GM21423 (cell line): ENCODE measurements around the gene PAQR5.
"Not testable (repeated sequence)": the region's sequence is repeated elsewhere in the genome, so short reads cannot be mapped to it uniquely, and the experiment has no call there.

Experiments used
- ATAC-seq: cut with Tn5 transposase; IDR thresholded peaks from one replicate; pipeline ENCODE4 v1.9.1; 2021; ENCODE audit warnings: mild to moderate bottlenecking, moderate library complexity; ENCODE audit not compliant: unreplicated experiment

PAQR5 gene

DNA sequence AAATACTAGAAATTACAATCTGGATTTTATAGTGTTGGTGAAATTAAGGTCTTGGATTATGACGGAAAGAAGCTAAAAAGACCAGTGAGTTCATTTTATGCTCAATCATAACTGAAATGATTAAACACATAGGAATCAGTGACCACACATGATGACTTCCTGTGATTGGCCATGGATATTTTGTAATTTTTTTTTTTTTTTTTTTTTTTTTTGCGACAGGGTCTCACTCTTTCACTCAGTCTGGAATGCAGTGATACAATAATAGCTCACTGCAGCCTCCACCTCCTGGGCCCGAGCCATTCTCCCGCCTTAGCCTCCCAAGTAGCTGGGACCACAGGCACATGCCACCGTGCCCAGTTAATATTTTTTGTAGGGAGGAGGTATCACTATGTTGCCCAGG, 47.4 kb downstream of the PAQR5 start:
- ATAC-seq = no peak

DNA sequence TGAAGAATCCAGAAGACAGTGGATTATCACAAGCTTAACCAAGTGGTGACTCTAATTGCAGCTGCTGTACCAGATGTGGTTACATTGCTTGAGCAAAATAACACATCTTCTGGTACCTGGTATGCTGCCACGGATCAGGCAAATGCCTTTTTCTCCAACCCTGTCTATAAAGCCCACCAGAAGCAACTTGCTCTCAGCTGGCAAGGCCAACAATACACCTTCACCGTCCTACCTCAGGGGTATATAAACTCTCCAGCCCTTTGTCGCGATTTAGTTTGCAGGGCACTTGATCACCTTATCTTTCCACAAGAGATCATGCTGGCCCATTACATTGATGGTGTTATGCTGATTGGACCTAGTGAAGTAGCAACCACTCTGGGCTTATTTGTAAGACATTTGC, 52.6 kb downstream of the PAQR5 start:
- no peak for ATAC-seq

DNA sequence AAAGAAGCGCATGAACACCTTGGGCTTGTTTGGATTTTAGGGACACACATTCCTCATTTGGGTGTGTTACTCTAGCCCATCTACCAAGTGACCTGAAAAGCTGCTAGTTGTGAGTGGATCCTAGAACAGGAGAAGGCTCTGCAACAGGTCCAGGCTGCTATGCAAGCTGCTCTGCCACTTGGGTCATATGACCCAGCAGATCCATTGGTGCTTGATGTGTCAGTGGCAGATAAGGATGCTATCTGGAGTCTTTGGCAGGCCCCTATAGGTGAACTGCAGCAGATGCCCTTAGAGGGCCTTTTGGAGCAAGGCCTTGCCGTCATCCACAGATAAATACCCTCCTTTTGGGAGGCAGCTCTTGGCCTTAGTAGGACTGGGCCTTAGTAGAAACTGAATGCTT, 53.2 kb downstream of the PAQR5 start:
- ATAC-seq = no peak

DNA sequence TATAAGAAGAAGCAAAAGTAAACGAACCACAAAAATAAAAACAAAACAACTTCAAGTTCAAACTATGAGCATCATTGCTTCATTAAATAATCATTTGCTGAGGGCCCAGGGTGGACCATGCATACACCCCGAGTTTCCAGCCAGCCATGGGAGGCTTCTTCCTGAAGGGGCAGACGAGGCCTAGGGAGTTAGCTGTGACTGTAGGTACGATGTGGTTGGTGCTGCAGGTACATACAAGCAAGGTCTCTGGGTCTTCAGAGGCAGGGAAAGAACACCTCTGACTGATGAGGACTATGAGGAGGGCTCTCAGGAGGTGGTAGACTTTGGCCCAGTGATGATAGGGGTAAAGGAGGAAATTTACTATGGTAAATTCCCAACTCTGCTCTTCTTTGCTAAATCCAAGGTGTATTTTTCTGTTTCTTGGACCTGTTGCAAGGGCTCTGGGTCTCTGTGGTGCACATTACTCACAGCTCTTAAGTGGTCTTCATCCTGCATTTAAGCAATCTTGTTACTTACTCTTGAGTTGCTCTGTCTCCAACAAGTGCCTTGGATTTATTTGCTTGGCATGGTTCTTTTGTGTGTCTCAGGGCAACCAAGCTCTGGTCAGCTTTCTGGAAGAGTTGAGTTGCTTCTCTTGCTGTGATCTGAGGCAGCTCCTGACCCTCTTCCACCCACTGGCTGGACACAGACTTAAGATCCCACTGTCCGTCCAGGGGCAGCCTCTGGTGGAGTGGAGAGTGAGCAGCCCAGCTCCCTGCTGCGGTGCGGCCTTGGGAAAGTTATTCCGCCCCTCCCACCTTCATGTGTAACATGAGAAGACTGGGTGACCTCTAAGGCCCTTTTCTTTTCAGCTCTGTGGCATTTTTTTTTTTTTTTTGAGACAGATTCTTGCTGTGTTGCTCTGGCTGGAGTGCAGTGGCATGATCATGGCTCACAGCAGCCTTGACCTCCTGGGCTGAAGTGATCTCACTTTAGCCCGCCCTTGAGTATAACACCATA, 59.4 kb downstream of the PAQR5 start:
- no peak for ATAC-seq

DNA sequence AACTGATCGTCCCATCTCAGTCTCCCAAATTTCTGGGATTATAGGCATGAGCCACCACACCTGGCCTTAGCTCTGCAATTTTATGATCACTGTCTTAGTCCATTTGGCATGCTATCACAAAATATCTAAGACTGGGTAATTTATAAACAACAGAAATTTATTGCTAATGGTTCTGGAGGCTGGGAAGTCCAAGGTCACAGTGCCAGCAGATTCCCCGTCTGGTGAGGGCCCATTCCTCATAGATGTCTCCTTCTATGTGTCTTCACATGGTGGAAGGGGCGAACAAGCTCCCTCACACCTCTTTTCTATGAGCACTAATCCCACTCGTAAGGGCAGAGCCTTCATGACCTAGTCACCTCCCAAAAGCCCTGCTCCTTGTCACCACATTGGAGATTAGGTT, 60.1 kb downstream of the PAQR5 start:
- no peak for ATAC-seq

DNA sequence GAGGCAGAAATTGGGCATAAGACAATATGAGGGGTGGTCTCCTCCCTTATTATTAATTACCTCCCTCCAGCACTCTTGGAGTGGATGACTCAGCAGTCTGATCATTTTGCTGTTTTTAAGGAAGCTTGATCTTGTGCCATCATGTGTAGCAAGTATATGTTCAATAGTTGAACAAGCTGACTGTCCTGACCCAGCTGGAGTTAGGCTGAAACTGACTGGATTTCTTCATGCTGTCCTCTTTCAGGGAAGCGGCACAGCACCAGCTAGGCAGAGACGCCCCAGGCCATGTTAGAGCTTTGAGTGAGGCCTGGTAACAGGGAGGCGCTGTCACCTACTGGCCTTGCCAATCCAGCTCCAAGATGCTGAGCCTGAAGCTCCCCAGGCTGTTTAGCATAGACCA, 61.0 kb downstream of the PAQR5 start:
- ATAC-seq = no peak

DNA sequence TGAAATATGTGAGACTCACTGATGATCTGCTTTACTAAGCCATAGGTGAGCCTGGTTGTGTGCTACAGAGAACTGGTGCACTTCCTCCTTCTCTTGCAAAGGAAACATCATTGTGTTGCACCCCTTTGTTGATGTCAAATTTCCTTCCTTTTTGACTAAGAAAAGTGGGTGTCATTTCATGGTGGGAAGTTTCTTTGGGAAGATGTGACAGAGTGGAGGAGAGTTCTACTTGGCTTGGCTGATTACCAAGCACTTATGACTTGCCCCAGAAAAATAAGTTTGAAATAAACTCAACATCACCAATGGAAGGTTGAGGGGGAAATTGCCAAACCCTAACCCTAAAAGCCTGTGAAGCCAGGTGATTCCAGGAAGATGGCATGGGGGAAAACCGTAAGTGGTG, 61.9 kb downstream of the PAQR5 start:
- ATAC-seq = no peak

DNA sequence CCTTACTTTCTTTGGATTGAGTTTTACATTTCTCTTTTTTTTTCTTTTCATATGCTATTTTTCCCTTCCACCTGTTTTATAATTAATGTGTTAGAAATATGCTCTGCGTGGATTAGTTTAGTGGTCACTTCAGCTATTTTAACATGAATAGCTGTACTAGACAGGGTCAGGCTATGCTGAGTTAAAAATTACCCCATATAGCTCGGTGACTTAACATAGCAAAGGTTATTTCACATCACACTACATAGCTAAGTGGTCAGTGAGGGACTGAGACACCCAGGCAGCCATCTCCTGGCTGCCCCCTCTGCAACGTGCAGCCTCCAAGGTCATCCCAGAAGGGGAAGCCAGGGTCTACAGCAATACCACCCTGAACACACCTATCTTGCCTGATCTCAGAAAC, 68.5 kb downstream of the PAQR5 start:
- no peak for ATAC-seq

DNA sequence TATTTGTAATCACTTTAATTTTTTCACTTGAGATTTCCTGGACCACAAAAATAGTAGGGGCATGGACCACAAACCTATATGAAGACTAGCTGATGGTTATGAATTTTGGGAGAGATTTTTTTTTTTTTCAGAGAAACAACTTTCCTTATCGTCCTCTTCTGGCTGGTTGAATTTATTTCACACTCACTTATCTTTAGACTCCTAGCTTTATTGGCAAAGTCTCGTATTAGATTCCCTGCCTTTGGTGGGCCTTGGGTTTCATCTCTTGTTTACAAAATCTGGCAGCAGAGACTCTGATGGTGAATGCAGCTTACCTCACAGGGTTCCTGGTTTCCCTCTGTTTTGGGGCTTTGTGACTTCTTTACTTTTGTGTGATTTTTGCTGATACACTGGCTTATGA, 70.9 kb downstream of the PAQR5 start:
- ATAC-seq = no peak

DNA sequence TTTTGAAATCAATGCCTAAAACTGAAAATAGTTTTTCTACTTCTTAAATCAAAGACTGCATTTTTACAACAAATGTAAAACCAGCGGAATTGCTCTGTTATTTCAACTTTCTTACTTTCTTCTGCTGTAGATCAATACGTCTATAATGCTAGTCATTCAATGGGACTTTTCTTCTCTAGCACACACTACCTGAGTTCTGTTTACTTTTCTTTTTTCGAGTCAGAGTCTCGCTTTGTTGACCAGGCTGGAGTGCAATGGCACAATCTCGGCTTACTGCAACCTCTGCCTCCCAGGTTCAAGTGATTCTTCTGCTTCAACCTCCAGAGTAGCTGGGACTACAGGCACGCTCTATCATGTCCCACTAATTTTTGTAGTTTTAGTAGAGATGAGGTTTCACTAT, 74.7 kb downstream of the PAQR5 start:
- no peak for ATAC-seq

DNA sequence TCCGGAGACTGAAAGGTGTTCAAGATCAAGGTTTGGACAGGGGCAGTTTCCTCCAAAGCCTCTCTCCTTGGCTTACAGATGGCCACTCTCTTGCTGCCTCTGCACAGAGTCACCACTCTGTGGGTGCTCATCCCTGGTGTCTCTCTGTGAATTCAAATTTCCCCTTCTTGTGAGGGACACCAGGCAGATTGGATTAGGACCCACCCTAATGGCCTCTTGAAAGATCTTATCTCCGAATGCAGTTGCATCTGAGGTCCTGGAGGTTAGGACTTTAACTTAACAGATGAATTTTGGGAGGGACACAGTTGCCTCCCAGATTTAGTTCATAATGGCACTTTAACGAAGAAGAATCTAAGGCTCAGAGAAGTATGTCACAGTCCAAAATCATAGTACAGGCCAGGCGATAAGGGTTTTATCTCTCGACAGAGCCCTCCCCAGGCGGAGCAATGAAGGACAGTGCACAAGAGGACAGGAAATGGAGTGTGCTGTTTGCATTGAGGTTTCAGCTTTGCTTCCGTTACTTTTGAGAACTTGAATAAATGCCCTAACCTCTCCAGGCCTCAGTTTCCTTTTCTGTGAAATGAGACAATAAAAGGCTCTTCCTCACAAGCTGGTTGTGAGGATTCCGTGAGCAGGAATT, 76.6 kb downstream of the PAQR5 start:
- no peak for ATAC-seq

DNA sequence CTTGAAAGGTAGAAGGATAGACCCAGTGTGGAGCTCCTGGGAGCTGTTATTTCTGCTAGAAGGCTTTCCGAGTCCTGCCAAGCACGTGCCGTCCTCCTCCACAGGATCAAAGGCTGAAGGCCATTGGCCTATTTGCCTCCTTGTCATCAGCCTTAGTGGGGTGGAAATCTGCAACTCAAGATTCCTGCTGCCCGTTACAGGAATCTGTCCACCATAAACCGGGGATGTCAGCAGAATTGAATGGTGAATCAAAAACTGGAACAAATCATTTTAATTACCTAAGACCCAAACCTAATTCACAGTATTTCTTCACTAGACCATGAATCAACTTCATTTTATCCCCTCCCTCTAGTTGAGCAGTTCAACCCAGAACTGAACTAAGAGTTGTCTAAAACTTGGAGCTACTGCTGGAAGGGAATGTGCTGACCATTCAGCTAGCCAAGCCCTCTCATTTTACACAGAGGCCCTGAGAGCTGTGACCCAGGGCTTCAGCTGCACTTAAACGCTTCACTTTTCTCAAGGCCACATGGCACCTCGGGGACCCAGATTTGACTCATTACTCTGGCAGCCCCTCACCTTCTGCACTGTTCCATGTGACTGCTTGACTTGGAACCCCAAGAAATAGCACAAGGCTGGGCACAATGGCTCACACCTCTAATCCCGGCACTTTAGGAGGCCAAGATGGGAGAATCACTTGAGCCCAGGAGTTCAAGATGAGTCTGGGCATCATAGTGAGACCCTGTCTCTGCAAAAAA, 78.7 kb downstream of the PAQR5 start:
- no peak for ATAC-seq

DNA sequence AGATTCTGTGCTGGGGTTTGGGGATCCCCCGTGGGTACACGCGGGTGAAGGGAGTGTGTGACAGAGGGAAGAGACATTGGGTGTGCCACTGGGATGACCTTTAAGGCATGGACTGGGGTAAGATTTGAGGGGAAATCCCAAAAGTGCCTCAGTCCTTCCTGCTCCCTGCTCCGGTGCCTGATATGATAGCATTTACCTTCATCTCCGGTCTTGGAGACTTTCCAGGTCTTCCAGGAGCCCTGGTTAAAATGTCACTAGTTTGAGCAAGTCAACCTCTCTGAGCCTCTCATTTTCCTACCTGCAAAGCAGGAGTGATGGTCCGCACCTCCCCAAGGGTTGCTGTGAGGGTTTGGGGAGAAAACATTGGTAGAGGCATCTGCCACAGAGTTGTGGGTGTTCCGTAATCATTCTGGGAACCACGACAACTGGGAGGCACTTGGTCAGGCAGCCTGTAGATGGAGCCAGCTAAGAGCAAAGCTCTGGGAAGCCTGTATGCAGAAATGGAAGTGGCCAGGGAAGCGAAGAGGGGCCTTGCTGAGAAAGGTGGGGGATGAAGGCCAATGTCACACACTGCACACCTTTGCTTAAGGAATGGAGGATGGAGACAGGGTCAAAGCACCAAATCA, 81.5 kb downstream of the PAQR5 start:
- ATAC-seq = no peak

DNA sequence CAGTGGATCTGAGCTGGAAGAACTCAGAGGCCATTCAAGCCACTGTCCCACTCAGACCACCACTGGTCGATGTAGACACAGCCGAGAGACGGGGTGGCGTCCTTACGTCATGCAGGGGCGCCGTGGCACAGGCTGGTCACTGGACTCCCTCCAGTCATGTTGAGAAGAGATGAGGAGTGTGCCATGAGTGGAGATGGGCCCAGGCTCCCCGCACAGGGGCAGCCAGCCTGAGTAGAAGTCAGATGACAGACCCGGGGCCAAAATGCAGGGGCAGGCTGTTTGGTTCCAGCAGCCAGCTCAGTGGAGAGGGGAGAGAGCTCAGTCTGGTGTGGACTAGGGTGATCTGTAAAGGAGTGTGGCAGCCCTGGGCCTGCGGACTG, 82.0 kb downstream of the PAQR5 start:
- ATAC-seq = no peak

DNA sequence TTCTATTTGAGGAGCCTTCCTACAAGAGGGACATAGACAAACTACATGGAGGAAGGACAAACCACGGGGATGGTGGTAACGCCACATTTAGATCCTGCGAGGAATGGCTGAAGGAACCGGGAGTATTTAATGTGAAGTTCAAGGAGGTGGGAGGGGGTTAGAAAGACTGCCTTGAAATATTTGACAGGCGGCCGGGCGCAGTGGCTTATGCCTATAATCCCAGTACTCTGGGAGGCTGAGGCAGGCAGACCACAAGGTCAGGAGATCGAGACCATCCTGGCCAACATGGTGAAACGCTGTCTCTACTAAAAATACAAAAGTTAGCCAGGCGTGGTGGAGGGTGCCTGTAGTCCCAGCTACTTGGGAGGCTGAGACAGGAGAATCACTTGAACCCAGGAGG, 83.5 kb downstream of the PAQR5 start:
- not testable (repeated sequence) for ATAC-seq

DNA sequence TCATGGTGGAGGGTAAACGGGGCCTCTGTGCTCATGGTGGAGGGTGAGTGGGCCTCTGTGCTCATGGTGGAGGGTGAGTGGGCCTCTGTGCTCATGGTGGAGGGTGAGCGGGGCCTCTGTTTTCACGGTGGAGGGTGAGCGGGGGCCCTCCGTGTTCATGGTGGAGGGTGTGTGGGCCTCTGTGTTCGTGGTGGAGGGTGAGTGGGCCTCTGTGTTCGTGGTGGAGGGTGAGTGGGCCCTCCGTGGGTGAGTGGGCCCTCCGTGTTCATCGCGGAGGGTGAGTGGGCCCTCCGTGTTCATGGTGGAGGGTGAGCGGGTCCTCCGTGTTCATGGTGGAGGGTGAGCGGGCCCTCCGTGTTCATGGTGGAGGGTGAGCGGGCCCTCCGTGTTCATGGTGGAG, 85.4 kb downstream of the PAQR5 start:
- ATAC-seq = not testable (repeated sequence)

DNA sequence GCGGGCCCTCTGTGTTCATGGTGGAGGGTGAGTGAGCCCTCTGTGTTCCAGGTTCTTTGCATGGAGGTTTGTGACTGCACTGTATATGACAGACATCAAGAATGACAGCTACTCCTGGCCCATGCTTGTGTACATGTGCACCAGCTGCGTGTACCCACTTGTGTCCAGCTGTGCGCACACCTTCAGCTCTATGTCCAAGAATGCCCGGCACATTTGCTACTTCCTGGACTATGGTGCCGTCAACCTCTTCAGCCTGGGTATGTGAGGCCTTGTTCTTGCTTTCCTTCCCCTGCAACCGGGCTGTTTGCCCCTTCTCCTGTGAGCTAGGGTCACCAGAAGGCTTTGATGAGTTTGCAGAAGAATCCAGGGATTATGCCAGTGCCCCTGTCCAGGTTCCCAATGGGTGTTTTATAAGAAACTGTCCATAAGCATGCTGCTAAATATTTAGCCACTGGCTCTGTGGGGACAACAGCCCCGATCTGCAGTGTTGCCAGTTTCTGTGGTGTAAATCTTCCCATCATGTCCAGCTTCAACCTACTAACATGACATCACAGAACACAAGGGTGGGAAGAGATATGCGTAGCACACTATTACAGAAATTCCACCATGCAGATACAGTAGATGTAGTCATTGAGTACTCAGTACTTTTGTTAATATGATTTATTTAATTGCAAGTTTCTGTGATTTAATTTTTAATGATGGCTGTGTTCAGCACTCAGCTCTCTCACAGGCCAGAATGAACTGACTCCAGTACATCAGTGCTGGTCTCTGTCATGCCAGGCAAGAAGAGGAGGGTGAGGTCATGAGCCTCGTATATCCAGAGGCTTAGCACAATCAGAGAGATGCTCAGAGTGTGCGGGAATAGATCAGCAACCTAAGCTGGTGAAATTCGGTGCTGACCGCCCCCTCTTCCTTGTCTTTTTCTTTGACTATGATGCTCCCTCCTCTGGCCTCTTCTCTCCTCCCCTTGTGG, 86.2 kb downstream of the PAQR5 start:
- ATAC-seq = no peak

DNA sequence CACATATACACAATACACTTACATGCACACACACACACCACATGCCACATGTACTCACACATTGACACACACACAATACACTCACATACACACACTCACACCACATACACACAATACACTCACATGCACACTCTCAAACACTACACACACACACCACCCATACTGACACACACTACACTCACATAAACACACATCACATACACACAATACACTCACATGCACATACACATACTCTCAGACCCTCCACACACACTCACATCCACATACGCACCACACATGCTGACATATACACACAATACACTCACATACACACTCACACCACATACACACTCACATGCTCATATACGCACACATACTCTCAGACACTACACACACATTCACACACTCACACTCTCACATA, 87.1 kb downstream of the PAQR5 start:
- ATAC-seq = no peak

DNA sequence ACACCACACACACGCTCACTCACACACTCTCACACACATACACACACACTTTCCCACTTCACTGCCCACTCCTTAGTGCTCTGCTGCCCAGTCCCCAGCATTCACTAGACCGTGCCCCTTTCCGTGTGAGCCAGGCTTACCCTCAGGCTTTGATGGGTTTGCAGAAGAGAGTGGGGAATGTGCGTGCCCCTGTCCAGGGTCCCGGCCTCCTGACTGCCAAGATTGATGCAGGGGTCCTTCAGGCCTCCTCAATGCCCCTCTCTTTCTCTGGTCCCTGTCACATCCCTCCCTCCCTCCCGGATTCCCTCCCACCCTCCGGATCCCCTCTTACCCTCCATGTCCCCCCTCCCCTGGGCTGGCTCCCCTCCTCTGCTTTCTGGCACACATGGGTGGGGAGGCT, 87.6 kb downstream of the PAQR5 start:
- no peak for ATAC-seq

DNA sequence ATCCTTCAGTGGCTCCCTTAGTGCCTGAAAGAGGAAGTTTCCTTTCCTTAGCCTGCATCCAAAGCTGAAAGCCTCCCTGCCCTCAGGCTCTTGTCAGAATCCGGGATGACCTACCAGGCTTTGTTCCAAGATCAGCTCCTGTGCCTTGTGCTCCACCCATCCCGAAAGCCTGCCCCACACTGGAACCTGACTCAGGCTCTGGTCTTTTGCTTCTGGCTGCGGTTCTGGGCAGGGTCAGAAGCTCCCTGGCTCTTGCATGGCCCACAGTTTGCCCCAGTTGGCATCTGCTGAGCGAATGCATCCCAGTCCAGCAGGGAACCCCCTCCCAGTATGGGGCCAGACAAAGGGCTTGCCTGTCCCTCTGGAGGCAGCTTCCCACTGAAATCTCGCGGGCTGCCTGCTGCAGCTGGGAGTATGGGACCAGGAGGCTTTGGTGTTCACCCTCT, 89.6 kb downstream of the PAQR5 start:
- no peak for ATAC-seq
